SK-N-SH (cell line): ENCODE results near the gene COL28A1. TPM values are rescaled to one million over a fixed set of nuclear protein-coding genes. Genes with fewer than 3 reads are reported as not detected.

Source experiments
- CTCF ChIA-PET: fragments of 300-600, 350-600 bp; formaldehyde crosslinking; extraction: SDS; loops from one replicate; lab custom pipeline; 2021; lab: Yijun Ruan, JAX
- POLR2A ChIA-PET: fragments of 350-600 bp; sonication (Branson Sonifier 250); formaldehyde crosslinking; extraction: SDS; loops from one replicate; lab custom pipeline; 2020; ENCODE audit warnings: antibody characterized with exemption, inconsistent platforms; lab: Yijun Ruan, JAX
- DNase-seq: peaks from one replicate; pipeline ENCODE4 v3.0.0; 2012
- H2AFZ ChIP-seq: fragments of 200-600 bp; sonication (generic); 2 replicates; pipeline ENCODE4 v1.8.1; 2016; ENCODE audit warnings: antibody characterized with exemption, mild to moderate bottlenecking, low read depth
- H3F3A ChIP-seq: fragments of 200-600 bp; sonication (generic); replicated peaks from 2 replicates; pipeline ENCODE3; 2016; ENCODE audit warnings: antibody characterized with exemption, mild to moderate bottlenecking; ENCODE audit not compliant: insufficient read depth
- H3K27ac ChIP-seq, 2 experiments: fragments of 200-500 bp in 1 of 2; fragments of 200-600 bp in 1 of 2; sonication (Bioruptor generic) in 1 of 2; sonication (generic), shearing (Covaris generic) in 1 of 2; 2 replicates each; pipeline versions ENCODE4 v1.5.1 to v1.6.1; 2014 to 2016; ENCODE audit warnings: low read depth in 2 of 2, inconsistent platforms in 1 of 2, low read length in 1 of 2, mild to moderate bottlenecking in 1 of 2, mixed read lengths in 1 of 2
- H3K27me3 ChIP-seq: fragments of 200-600 bp; sonication (generic), shearing (Covaris generic); 2 replicates; pipeline ENCODE4 v1.6.1; 2016; ENCODE audit warnings: mixed run types; ENCODE audit not compliant: insufficient read depth
- H3K36me3 ChIP-seq, 2 experiments: fragments of 200-500 bp in 1 of 2; fragments of 200-600 bp in 1 of 2; sonication (Bioruptor generic) in 1 of 2; sonication (generic) in 1 of 2; replicated peaks in 1 of 2; 2 replicates each; pipeline versions ENCODE3 to v1.5.1; 2014 to 2016; ENCODE audit warnings: low read length in 1 of 2, mild to moderate bottlenecking in 1 of 2; ENCODE audit not compliant: insufficient read depth in 2 of 2, control insufficient read depth in 1 of 2
- H3K4me1 ChIP-seq, 2 experiments: fragments of 200-500 bp in 1 of 2; fragments of 200-600 bp in 1 of 2; sonication (Bioruptor generic) in 1 of 2; sonication (generic), shearing (Covaris generic) in 1 of 2; 2 replicates each; pipeline versions ENCODE4 v1.5.1 to v1.6.1; 2014 to 2016; ENCODE audit warnings: low read depth in 1 of 2, low read length in 1 of 2, mixed run types in 1 of 2; ENCODE audit not compliant: insufficient read depth in 2 of 2, control insufficient read depth in 1 of 2
- H3K4me2 ChIP-seq: fragments of 200-600 bp; sonication (generic), shearing (Covaris generic); 2 replicates; pipeline ENCODE4 v1.6.1; 2017; ENCODE audit warnings: mixed run types
- H3K4me3 ChIP-seq, 2 experiments: fragments of 200-500 bp in 1 of 2; fragments of 200-600 bp in 1 of 2; sonication (Bioruptor generic) in 1 of 2; sonication (generic), shearing (Covaris generic) in 1 of 2; 2 replicates each; pipeline versions ENCODE4 v1.5.1 to v1.8.1; 2014 to 2016; ENCODE audit warnings: low read depth in 2 of 2, inconsistent platforms in 1 of 2, low read length in 1 of 2, mild to moderate bottlenecking in 1 of 2, mixed read lengths in 1 of 2, moderate library complexity in 1 of 2
- H3K79me2 ChIP-seq: fragments of 200-600 bp; sonication (generic); 2 replicates; pipeline ENCODE4 v1.8.1; 2017; ENCODE audit warnings: mild to moderate bottlenecking; ENCODE audit not compliant: insufficient read depth
- H3K9ac ChIP-seq: fragments of 200-600 bp; sonication (generic); 2 replicates; pipeline ENCODE4 v1.6.1; 2017; ENCODE audit warnings: mixed run types
- H3K9me2 ChIP-seq: fragments of 200-600 bp; sonication (generic); 2 replicates; pipeline ENCODE4 v1.6.1; 2017; ENCODE audit warnings: mixed run types
- H3K9me3 ChIP-seq: fragments of 200-600 bp; sonication (generic); 2 replicates; pipeline ENCODE4 v1.6.1; 2017; ENCODE audit warnings: mixed run types, mild to moderate bottlenecking, moderate library complexity
- H4K20me1 ChIP-seq: fragments of 200-600 bp; sonication (generic); 2 replicates; pipeline ENCODE4 v1.6.1; 2017; ENCODE audit warnings: mild to moderate bottlenecking, mixed run types; ENCODE audit not compliant: insufficient read depth
- CHD2 ChIP-seq: fragments of 150-350 bp; IDR thresholded peaks from 2 replicates; pipeline ENCODE4 v1.6.1; 2018; ENCODE audit warnings: low read length; ENCODE audit not compliant: partially characterized antibody
- ELF1 ChIP-seq: IDR thresholded peaks from 2 replicates; pipeline ENCODE4 v1.4.0; 2012
- EZH2phosphoT487 ChIP-seq: fragments of 200-600 bp; sonication (generic); IDR thresholded peaks from 2 replicates; pipeline ENCODE4 v1.6.1; 2017; ENCODE audit warnings: low read depth, mixed run types, mild to moderate bottlenecking, antibody characterized with exemption, moderate library complexity, borderline replicate concordance
- FOXJ3 ChIP-seq: sonication (generic); formaldehyde crosslinking; IDR thresholded peaks from 2 replicates; pipeline ENCODE4 v1.5.1; 2020; ENCODE audit warnings: mild to moderate bottlenecking, missing genetic modification reagents
- JUND ChIP-seq: IDR thresholded peaks from 2 replicates; pipeline ENCODE4 v1.4.0; 2012
- MEF2A ChIP-seq: IDR thresholded peaks from 2 replicates; pipeline ENCODE4 v1.4.0; 2012; ENCODE audit warnings: low read depth, borderline replicate concordance
- NFIC ChIP-seq: IDR thresholded peaks from 2 replicates; pipeline ENCODE4 v1.4.0; 2012; ENCODE audit warnings: borderline replicate concordance
- POLR2AphosphoS5 ChIP-seq: IDR thresholded peaks from 2 replicates; pipeline ENCODE4 v1.6.1; 2012; ENCODE audit warnings: low read depth, low read length
- SIN3A ChIP-seq: IDR thresholded peaks from 2 replicates; pipeline ENCODE4 v1.6.1; 2012; ENCODE audit warnings: low read depth, mild to moderate bottlenecking, low read length, moderate library complexity, borderline replicate concordance
- SMC3 ChIP-seq: IDR thresholded peaks from 2 replicates; pipeline ENCODE4 v1.6.1; 2012; ENCODE audit warnings: low read depth, low read length, improper control_type of control experiment
- TAF1 ChIP-seq: IDR thresholded peaks from 2 replicates; pipeline ENCODE4 v1.6.1; 2012; ENCODE audit warnings: low read depth, mild to moderate bottlenecking, low read length, moderate library complexity, borderline replicate concordance
- TCF12 ChIP-seq: IDR thresholded peaks from 2 replicates; pipeline ENCODE4 v1.4.0; 2012
- YY1 ChIP-seq: IDR thresholded peaks from 2 replicates; pipeline ENCODE4 v1.4.0; 2012; ENCODE audit warnings: low read depth, mild to moderate bottlenecking
- WGBS: methylation state at CpG from one replicate; pipeline ENCODE4 v1.1.6; 2017; ENCODE audit warnings: low lambda C conversion rate; 5-methylcytosine and 5-hydroxymethylcytosine counted together
- polyA plus RNA-seq, 3 experiments: library from polyadenylated mRNA; depleted of rRNA; stranded (reverse); fragments of >200 nt; gene quantifications; 2 replicates each; pipeline ENCODE4 v1.2.3, GENCODE V29; 2012
- TF ChIP-seq, protein P1 (sequence below): fragments of 200-600 bp; sonication (generic); IDR thresholded peaks from 2 replicates; pipeline ENCODE4 v1.6.1; 2017; ENCODE audit warnings: antibody characterized with exemption, mild to moderate bottlenecking, moderate library complexity
- TF ChIP-seq, protein P2 (sequence below): IDR thresholded peaks from 2 replicates; pipeline ENCODE4 v1.4.0; 2012; ENCODE audit warnings: low read depth, borderline replicate concordance
- TF ChIP-seq, protein P3 (sequence below): IDR thresholded peaks from 2 replicates; pipeline ENCODE4 v1.6.1; 2012; ENCODE audit warnings: mild to moderate bottlenecking, low read depth, low read length, moderate library complexity
- TF ChIP-seq, protein P4 (sequence below): fragments of 150-350 bp; IDR thresholded peaks from 2 replicates; pipeline ENCODE4 v1.6.1; 2016; ENCODE audit warnings: mild to moderate bottlenecking, low read depth, low read length

COL28A1 gene
- polyA plus RNA-seq, 1 of the 3 experiments (the other 2 are of a cell fraction), result not detected

DNA sequence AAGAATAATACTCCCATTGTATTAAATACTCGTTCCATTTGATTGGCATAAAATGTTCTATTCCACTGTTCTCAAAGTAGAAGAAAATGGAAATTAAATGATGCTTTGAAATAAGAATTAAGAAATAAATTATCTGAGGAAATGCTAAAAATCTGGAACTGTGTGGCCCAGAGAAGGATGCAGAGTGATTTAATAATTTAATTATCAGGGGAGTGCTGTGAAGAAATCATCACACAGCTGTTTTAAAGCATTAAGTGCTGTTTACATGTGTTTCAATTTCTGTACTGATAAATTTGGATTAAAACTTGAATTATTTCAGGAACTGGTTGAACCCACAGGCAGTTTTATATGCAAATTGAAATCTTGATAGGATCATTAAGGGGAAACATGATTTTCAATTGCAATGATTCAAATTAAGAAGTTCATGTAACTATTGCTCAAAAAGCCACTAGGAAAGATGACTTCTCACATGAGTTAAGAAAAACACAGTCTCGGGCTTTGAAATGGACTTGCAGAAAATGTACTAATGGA, 56.3 kb downstream of the COL28A1 start:
- WGBS, result 68% methylated on average over 2 of the region's 2 CpGs
- CTCF ChIA-PET, result interaction anchor here (1.5 kb wide), 1 partner anchor 11 kb away, joined by 3 read pairs; no protein-coding TSS in a partner anchor
- Histone ChIP-seq H4K20me1 (no peaks in the 10 kb centered on the region), H3F3A (no peaks in the 10 kb centered on the region), H3K4me1 (no peaks in the 10 kb centered on the region; a peak in 2 of 4 replicates), H3K4me3 (no peak overlapping the region), H3K9ac (no peak overlapping the region), H3K27me3 (no peaks in the 10 kb centered on the region), H3K36me3 (no peaks in the 10 kb centered on the region), H3K9me3 (0 out of 2 replicates have a peak, but pooled peaks cover 2% of the 10 kb centered on the region), H3K27ac (no peak overlapping the region; a peak in 1 of 4 replicates), H3K79me2 (no peaks in the 10 kb centered on the region), H3K4me2 (no peak overlapping the region), H3K9me2 (no peaks in the 10 kb centered on the region), H2AFZ (no peak overlapping the region)
- POLR2A ChIA-PET, result no interaction called here
- no peak for DNase-seq
- TF ChIP-seq ELF1 (no peak), EZH2phosphoT487 (no peak), JUND (no peak), YY1 (no peak), MEF2A (no peak), POLR2AphosphoS5 (no peak), TCF12 (no peak), NFIC (no peak), TAF1 (no peak), SMC3 (no peak), FOXJ3 (CRISPR knock-in tag) (no peak), CHD2 (no peak), SIN3A (no peak)
- TF ChIP-seq, protein P1, sequence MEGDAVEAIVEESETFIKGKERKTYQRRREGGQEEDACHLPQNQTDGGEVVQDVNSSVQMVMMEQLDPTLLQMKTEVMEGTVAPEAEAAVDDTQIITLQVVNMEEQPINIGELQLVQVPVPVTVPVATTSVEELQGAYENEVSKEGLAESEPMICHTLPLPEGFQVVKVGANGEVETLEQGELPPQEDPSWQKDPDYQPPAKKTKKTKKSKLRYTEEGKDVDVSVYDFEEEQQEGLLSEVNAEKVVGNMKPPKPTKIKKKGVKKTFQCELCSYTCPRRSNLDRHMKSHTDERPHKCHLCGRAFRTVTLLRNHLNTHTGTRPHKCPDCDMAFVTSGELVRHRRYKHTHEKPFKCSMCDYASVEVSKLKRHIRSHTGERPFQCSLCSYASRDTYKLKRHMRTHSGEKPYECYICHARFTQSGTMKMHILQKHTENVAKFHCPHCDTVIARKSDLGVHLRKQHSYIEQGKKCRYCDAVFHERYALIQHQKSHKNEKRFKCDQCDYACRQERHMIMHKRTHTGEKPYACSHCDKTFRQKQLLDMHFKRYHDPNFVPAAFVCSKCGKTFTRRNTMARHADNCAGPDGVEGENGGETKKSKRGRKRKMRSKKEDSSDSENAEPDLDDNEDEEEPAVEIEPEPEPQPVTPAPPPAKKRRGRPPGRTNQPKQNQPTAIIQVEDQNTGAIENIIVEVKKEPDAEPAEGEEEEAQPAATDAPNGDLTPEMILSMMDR, result no peak
- TF ChIP-seq, protein P2, sequence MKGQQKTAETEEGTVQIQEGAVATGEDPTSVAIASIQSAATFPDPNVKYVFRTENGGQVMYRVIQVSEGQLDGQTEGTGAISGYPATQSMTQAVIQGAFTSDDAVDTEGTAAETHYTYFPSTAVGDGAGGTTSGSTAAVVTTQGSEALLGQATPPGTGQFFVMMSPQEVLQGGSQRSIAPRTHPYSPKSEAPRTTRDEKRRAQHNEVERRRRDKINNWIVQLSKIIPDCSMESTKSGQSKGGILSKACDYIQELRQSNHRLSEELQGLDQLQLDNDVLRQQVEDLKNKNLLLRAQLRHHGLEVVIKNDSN, result no peak
- TF ChIP-seq, protein P3, sequence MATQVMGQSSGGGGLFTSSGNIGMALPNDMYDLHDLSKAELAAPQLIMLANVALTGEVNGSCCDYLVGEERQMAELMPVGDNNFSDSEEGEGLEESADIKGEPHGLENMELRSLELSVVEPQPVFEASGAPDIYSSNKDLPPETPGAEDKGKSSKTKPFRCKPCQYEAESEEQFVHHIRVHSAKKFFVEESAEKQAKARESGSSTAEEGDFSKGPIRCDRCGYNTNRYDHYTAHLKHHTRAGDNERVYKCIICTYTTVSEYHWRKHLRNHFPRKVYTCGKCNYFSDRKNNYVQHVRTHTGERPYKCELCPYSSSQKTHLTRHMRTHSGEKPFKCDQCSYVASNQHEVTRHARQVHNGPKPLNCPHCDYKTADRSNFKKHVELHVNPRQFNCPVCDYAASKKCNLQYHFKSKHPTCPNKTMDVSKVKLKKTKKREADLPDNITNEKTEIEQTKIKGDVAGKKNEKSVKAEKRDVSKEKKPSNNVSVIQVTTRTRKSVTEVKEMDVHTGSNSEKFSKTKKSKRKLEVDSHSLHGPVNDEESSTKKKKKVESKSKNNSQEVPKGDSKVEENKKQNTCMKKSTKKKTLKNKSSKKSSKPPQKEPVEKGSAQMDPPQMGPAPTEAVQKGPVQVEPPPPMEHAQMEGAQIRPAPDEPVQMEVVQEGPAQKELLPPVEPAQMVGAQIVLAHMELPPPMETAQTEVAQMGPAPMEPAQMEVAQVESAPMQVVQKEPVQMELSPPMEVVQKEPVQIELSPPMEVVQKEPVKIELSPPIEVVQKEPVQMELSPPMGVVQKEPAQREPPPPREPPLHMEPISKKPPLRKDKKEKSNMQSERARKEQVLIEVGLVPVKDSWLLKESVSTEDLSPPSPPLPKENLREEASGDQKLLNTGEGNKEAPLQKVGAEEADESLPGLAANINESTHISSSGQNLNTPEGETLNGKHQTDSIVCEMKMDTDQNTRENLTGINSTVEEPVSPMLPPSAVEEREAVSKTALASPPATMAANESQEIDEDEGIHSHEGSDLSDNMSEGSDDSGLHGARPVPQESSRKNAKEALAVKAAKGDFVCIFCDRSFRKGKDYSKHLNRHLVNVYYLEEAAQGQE, result no peak
- TF ChIP-seq, protein P4, sequence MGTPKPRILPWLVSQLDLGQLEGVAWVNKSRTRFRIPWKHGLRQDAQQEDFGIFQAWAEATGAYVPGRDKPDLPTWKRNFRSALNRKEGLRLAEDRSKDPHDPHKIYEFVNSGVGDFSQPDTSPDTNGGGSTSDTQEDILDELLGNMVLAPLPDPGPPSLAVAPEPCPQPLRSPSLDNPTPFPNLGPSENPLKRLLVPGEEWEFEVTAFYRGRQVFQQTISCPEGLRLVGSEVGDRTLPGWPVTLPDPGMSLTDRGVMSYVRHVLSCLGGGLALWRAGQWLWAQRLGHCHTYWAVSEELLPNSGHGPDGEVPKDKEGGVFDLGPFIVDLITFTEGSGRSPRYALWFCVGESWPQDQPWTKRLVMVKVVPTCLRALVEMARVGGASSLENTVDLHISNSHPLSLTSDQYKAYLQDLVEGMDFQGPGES, result no peak
